K562 (cell line): ENCODE results near the gene ZYG11A. TPM values are rescaled to one million over a fixed set of nuclear protein-coding genes. Genes with fewer than 3 reads are reported as not detected.
"Not testable (repeated sequence)": the region's sequence is repeated elsewhere in the genome, so short reads cannot be mapped to it uniquely, and the experiment has no call there.

Experiments
- ATAC-seq: fragments of 200-7000 bp; cut with Tn5 transposase; 3 replicates; pipeline ENCODE4 v1.9.1; 2020; ENCODE audit warnings: moderate library complexity
- BruUV-seq: library from RNA; stranded (reverse); fragments of 400-500 nt; replicated peaks from 2 replicates; lab custom pipeline; 2021; lab: Mats Ljungman, UMichigan
- CTCF ChIA-PET: fragments of 300-600 bp; formaldehyde crosslinking; extraction: SDS; loops from one replicate; lab custom pipeline; 2021; ENCODE audit warnings: low intra/inter-chr PET ratio; lab: Yijun Ruan, JAX
- POLR2A ChIA-PET: fragments of 300-600, 350-650 bp; sonication (Branson Sonifier 250); formaldehyde crosslinking; extraction: SDS; loops from one replicate; lab custom pipeline; 2021; ENCODE audit warnings: antibody characterized with exemption, inconsistent platforms; lab: Yijun Ruan, JAX
- DNase-seq, 4 experiments: peaks; one replicate each; pipeline versions ENCODE4 v3.0.0 to v3.0.0-alpha.2; 2011 to 2018; ENCODE audit warnings: low spot score in 3 of 4, mixed read lengths in 3 of 4; ENCODE audit errors: extremely low read depth in 1 of 4
- FAIRE-seq: peaks from 2 replicates; lab custom pipeline; 2011; peaks lifted over from hg19 to GRCh38; lab: Jason Lieb, UNC
- H2AFZ ChIP-seq: 2 replicates; pipeline ENCODE4 v1.6.0; 2011; ENCODE audit warnings: low read depth, low read length, control low read depth, inconsistent platforms
- H3K27ac ChIP-seq: fragments of 200-600 bp; 3 replicates; pipeline ENCODE4 v1.8.0; 2011; ENCODE audit warnings: low read depth, mild to moderate bottlenecking, control low read depth, inconsistent platforms, low read length, moderate library complexity, mixed read lengths; ENCODE audit errors: extremely low read depth
- H3K27me3 ChIP-seq, 2 experiments: fragments of 300-600 bp in 1 of 2; 2 replicates in 1 of 2; 3 replicates in 1 of 2; pipeline versions ENCODE4 v1.6.0 to v1.8.0; 2011; ENCODE audit warnings: inconsistent platforms in 2 of 2, low read length in 2 of 2, mild to moderate bottlenecking in 1 of 2, mixed read lengths in 1 of 2, moderate library complexity in 1 of 2; ENCODE audit not compliant: control insufficient read depth in 2 of 2, insufficient read depth in 2 of 2
- H3K36me3 ChIP-seq: fragments of 300-600 bp; 3 replicates; pipeline ENCODE4 v1.8.0; 2011; ENCODE audit warnings: mild to moderate bottlenecking, low read length, inconsistent platforms; ENCODE audit not compliant: control insufficient read depth, insufficient read depth
- H3K4me1 ChIP-seq, 2 experiments: fragments of 200-600 bp in 1 of 2; replicated peaks in 1 of 2; 2 replicates in 1 of 2; 3 replicates in 1 of 2; pipeline versions ENCODE4 v1.5.1 to v1.8.0; 2011; ENCODE audit warnings: inconsistent platforms in 2 of 2, low read length in 2 of 2, mild to moderate bottlenecking in 1 of 2, mixed read lengths in 1 of 2, moderate library complexity in 1 of 2; ENCODE audit not compliant: control insufficient read depth in 2 of 2, insufficient read depth in 2 of 2
- H3K4me2 ChIP-seq: 2 replicates; pipeline ENCODE4 v1.6.1; 2011; ENCODE audit warnings: low read length, control low read depth, inconsistent platforms, mixed read lengths; ENCODE audit not compliant: insufficient read depth
- H3K4me3 ChIP-seq: fragments of 200-600 bp; sonication (generic), shearing (Covaris generic); 2 replicates; pipeline ENCODE4 v1.5.1; 2016; ENCODE audit warnings: control low read depth, inconsistent platforms
- H3K79me2 ChIP-seq: fragments of 200-600 bp; 3 replicates; pipeline ENCODE4 v1.8.0; 2011; ENCODE audit warnings: low read length, inconsistent platforms; ENCODE audit not compliant: control insufficient read depth, insufficient read depth
- H3K9ac ChIP-seq, 2 experiments: 2 replicates each; pipeline versions ENCODE4 v1.6.0 to v1.6.1; 2011; ENCODE audit warnings: low read depth in 2 of 2, low read length in 2 of 2, control low read depth in 1 of 2, inconsistent platforms in 1 of 2, mild to moderate bottlenecking in 1 of 2, mixed read lengths in 1 of 2; ENCODE audit not compliant: insufficient read depth in 1 of 2
- H3K9me1 ChIP-seq: one replicate; pipeline ENCODE4 v1.6.0; 2011; ENCODE audit warnings: inconsistent platforms, mild to moderate bottlenecking, low read length, moderate library complexity; ENCODE audit not compliant: control insufficient read depth, insufficient read depth
- H3K9me3 ChIP-seq: replicated peaks from 2 replicates; pipeline ENCODE4 v1.5.1; 2011; ENCODE audit warnings: low read depth, low read length, inconsistent platforms; ENCODE audit not compliant: control insufficient read depth, insufficient read depth
- H4K20me1 ChIP-seq: replicated peaks from 2 replicates; pipeline ENCODE4 v1.6.1; 2011; ENCODE audit warnings: low read length, inconsistent platforms, mixed read lengths; ENCODE audit not compliant: control insufficient read depth, insufficient read depth
- HNRNPK ChIP-seq: fragments of 200-400 bp; formaldehyde crosslinking; IDR thresholded peaks from one replicate; pipeline ENCODE4 v1.6.1; 2018; ENCODE audit warnings: mild to moderate bottlenecking, low read depth, low read length; ENCODE audit not compliant: poor library complexity, severe bottlenecking
- PCBP1 ChIP-seq: fragments of 200-400 bp; formaldehyde crosslinking; IDR thresholded peaks from 2 replicates; pipeline ENCODE4 v1.6.1; 2018; ENCODE audit warnings: mild to moderate bottlenecking, low read depth, low read length; ENCODE audit not compliant: poor library complexity, severe bottlenecking
- PCBP2 ChIP-seq: fragments of 200-400 bp; formaldehyde crosslinking; IDR thresholded peaks from 2 replicates; pipeline ENCODE4 v1.6.1; 2018; ENCODE audit warnings: low read length, low read depth, mild to moderate bottlenecking, moderate library complexity; ENCODE audit not compliant: poor library complexity, severe bottlenecking
- ZNF124 ChIP-seq: sonication (generic); formaldehyde crosslinking; IDR thresholded peaks from 2 replicates; pipeline ENCODE4 v1.8.1; 2022; ENCODE audit warnings: missing genetic modification reagents
- WGBS: fragments of 100-300 bp; shearing (Covaris generic); methylation state at CpG from one replicate; pipeline ENCODE4 v1.1.6; 2016; ENCODE audit warnings: low coverage, mixed read lengths; ENCODE audit not compliant: insufficient coverage; ENCODE audit errors: missing lambda C conversion rate; 5-methylcytosine and 5-hydroxymethylcytosine counted together
- in situ Hi-C: fragments of 300-500 bp; cut with MboI; formaldehyde crosslinking; loops from 4 replicates; pipeline ENCODE4 v1.15.0; 2018; ENCODE audit warnings: inconsistent platforms, mixed read lengths
- intact Hi-C: fragments of 100-400 bp; cut with micrococcal nuclease; formaldehyde crosslinking; loops from 2 replicates; pipeline ENCODE4 v1.14.2; 2022
- polyA plus RNA-seq, 8 experiments: library from polyadenylated mRNA; depleted of rRNA in 4 of 8; stranded (reverse) in 5 of 8; unstranded in 3 of 8; fragments of >200 nt; fragmentation: Nextera tagmentation in 2 of 8; fragmentation: Illumina TruSeq in 1 of 8; extraction: Ambion mirVana in 2 of 8; extraction: Trizol in 1 of 8; gene quantifications; 2 replicates each; pipeline versions ENCODE4 v1.2.1 to v1.2.3, GENCODE V29; 2011 to 2014; ENCODE audit warnings: inconsistent platforms in 1 of 8, missing spikeins in 1 of 8
- total RNA-seq, 7 experiments: library from RNA; depleted of rRNA in 6 of 7; stranded (reverse); fragments of >200 nt in 6 of 7; fragmentation: Illumina TruSeq in 2 of 7; extraction: Trizol in 2 of 7; gene quantifications; 2 replicates each; pipeline versions ENCODE4 v1.2.1 to v1.2.3, GENCODE V29; 2011 to 2021; ENCODE audit warnings: low replicate concordance in 1 of 7

Gene ZYG11A
- total and polyA plus RNA-seq, 9 of the 15 experiments (the other 6 are each of a cell fraction or from before 2014, with no cell fraction given), result 4.5 to 21.9 (median 14.0) TPM

GRCh38 chr1:52801011-52801410 is 41.5 kb upstream of the ZYG11A start:
- BruUV-seq, result no TSS peak
- DNase-seq (no peak), FAIRE-seq (no peak), ATAC-seq (no peak)
- no peak overlapping the region for H2AFZ ChIP-seq
- intact Hi-C loops (no loop called here), in situ Hi-C loops (no loop called here)
- no peak overlapping the region for H3K9ac ChIP-seq
- H3K4me3 ChIP-seq, result no peak overlapping the region
- H3K27ac ChIP-seq, result no peak overlapping the region
- CTCF ChIA-PET, result no interaction called here
- no peaks in the 10 kb centered on the region for H3K9me3 ChIP-seq
- POLR2A ChIA-PET, result interaction anchor here (0.7 to 1.6 kb wide), 3 partner anchors 27 to 1552 kb away, joined by 4 to 5 read pairs (median 4); no protein-coding TSS in a partner anchor
- no peaks in the 10 kb centered on the region for H3K79me2 ChIP-seq
- H3K4me2 ChIP-seq, result no peak overlapping the region
- no peaks in the 10 kb centered on the region for H3K4me1 ChIP-seq
- H3K27me3 ChIP-seq, result no peaks in the 10 kb centered on the region
- no peaks in the 10 kb centered on the region for H3K9me1 ChIP-seq
- no peaks in the 10 kb centered on the region for H4K20me1 ChIP-seq
- peaks cover 22% of the 10 kb centered on the region for H3K36me3 ChIP-seq
- TF ChIP-seq ZNF124 (CRISPR knock-in tag), result no peak
- peak; percentile 46 for TF ChIP-seq PCBP1
- peak; percentile 81 for TF ChIP-seq HNRNPK
- TF ChIP-seq PCBP2, result peak; percentile 89
- TF ChIP-seq, all 486 proteins: peak for 3

GRCh38 chr1:52804083-52804482 is 38.5 kb upstream of the ZYG11A start:
- WGBS, result 88% methylated on average over 3 of the region's 3 CpGs
- H3K27ac ChIP-seq, H2AFZ ChIP-seq, H3K27me3 ChIP-seq, H3K9me1 ChIP-seq, FAIRE-seq, H3K4me3 ChIP-seq, H3K9ac ChIP-seq, DNase-seq, H3K79me2 ChIP-seq, H4K20me1 ChIP-seq, intact Hi-C loops, CTCF ChIA-PET, H3K9me3 ChIP-seq, BruUV-seq, ATAC-seq, in situ Hi-C loops, H3K4me2 ChIP-seq, H3K4me1 ChIP-seq: not testable (repeated sequence)
- POLR2A ChIA-PET, result interaction anchor here (0.6 kb wide), 1 partner anchor 1178 kb away, joined by 3 read pairs; no protein-coding TSS in a partner anchor
- H3K36me3 ChIP-seq, result peaks cover 18% of the 10 kb centered on the region
